ENCODE results near the gene PRKCA. TPM values are rescaled to one million over a fixed set of nuclear protein-coding genes. Genes with fewer than 3 reads are reported as not detected.
"Not testable (repeated sequence)": the region's sequence is repeated elsewhere in the genome, so short reads cannot be mapped to it uniquely, and the experiment has no call there.

The PRKCA gene
- total RNA-seq, 2 donors from 2014 or later: 43.0 to 53.0 TPM

DNA sequence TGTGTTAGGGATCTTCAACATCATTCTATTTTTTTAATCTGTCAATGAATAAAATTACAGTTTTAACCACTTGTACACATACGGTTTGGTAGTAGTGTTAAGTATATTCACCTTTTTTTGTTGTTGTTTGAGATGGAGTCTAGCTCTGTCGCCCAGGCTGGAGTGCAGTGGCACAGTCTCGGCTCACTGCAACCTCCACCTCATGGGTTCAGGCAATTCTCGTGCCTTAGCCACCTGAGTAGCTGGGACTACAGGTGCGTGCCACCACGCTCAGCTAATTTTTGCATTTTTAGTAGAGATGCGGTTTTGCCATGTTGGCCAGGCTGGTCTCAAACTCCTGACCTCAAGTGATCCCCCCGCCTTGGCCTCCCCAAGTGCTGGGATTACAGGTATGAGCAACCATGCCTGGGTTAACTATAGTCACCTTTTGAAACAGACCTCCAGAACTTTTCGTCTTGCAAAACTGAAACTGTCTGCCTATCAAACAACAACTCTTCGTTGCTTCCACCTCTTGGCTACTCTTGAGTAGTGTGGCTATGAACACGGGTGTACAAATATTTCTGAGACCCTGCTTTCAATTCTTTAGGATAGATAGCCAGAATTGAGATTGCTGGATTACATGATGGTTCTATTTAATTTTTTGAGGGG is 97.8 kb downstream of the PRKCA start:
- ATAC-seq; DNase-seq; intact Hi-C loops (cut with DNase I, micrococcal nuclease): not testable (repeated sequence)

DNA sequence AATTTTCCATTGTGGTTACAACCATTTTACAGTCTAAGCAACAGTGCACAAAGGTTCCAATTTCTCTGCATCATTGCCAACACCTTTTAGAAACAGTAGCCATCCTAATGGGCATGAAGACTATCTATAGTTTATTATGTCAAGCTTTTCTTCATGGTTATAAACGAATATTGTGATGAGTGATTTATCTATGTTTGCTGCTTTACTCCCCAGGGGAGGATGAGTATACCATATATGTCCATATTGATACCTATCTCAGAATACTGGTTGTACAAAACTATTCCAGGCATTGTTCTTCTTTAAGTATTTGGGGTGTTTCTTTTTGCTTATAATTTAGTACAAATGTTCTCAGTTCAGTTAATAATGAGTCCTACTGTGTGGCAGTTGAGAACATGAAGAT is 98.3 kb downstream of the PRKCA start:
- DNase-seq (no peak), ATAC-seq (no peak)
- intact Hi-C loops (cut with DNase I, micrococcal nuclease): no loop called here

DNA sequence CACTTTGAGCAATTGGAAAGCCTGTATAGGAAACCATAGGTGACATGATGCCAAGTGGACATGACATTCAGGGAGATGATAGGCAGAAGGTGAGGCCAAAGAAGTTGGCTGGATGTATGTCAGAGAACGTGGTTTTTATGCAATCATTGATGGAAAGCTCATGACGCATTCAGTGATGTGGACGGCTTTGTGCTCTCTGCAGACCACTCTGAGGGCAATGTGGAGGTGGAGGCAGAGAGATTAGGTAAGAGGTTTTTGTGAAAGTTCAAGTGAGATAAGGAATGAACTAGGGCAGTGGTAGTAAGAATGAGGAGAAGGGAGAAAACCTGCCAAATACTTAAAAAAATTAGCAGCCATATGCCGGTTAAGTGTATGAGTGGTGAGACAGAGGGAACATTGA is 99.0 kb downstream of the PRKCA start:
- no peak for ATAC-seq
- intact Hi-C loops (cut with DNase I, micrococcal nuclease): no loop called here
- DNase-seq: no peak

DNA sequence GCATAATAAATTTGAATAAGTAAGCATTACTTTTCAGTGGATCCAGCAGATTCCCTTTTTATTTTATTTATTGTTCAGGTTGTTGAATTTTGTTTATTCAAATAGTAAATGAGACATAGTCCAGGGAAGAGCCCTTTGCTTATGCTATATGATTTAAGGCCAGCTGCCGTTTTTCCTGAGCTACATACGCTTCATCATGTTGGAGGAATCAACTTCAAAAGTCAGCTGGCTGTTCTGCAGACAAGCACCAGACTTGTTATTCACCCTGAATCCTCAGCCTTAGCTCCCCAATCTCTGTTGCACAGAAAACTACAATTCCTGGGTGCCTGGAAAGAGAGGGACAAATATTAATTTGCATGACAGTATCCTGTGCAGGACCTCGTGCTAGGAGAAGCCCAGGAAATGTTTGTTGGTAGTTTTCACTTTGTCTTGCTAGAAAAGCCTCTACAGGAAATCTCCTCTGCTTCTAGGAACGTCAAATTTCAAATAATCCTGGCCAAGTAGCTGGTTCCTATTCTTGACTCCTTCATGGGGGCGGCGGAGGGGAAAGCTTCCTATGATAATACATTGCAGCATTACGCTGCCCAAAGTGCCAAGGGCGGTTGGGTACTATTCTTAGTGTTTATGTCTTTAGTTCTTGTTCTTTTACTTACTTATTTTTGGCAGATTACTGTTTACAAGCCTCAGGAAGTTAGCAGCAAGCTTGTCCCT is 101.6 kb downstream of the PRKCA start:
- intact Hi-C loops (cut with DNase I, micrococcal nuclease): no loop called here
- ATAC-seq: peak; percentile 18
- no peak for DNase-seq

- intact Hi-C loops (cut with DNase I, micrococcal nuclease): no loop called here
- no peak for DNase-seq
- no peak for ATAC-seq
These were observed 103.6 kb downstream of the PRKCA start for GRCh38 chr17:66405836-66406677.

DNA sequence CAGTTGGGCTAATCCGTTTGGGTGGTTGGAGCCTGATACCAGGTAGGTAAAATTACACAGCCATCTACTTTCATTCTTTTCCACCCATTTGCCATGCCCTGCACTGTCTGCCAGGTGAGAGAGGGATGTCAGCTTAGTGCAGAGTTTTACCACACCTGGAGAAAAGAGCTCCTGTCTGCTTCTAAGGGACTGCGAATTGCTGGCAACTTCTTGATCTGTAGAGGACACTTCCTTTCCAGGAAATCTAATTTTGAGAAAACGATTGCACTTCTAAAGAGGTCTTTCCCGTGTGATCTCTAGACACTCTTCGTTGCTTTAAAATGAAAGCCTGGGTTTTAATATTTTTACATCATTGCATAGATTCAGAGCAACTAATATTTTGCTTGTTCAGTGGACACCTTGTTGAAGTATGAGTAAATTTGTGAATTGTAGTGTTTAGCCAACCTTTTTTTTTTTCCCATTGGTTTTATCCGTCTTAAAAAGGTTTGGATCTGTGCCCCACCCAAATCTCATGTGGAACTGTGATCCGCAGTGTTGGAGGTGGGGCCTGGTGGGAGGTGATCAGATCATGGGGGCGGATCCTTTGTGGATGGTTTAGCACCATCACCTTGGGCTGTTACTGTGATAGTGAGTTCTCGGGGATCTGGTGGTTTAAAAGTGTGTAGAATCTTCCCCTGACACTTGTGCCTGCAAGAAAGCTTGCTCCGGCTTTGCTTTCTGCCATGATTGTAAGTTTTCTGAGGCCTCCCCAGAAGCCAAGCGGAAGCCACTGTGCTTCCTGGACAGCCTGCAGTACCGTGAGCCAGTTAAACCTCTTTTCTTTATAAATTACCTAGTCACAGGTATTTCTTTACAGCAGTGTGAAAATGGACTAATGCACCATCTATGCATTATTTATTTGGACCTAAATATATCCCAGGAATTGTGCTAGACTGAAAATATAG is 104.6 kb downstream of the PRKCA start:
- no peak for DNase-seq
- intact Hi-C loops (cut with DNase I, micrococcal nuclease): no loop called here
- no peak for ATAC-seq

DNA sequence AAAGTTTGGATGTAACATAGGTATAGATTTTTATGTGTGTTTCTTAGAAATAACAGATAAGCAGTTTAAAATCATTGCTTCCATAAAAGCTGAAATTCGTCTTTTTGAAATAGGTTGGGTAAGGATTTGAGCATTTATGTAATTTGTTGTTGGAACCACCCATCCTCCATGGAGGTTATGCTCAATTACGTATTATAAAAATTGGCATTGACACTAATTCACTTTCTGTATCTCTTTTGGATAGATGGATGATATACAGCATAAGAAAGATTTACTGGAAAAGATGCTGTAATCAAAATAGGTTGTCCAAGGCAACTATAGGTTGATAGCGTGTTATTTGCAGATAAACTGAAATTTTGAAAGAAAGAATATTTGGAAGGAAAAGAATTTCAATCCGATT is 105.5 kb downstream of the PRKCA start:
- DNase-seq (no peak), ATAC-seq (no peak)
- intact Hi-C loops (cut with DNase I, micrococcal nuclease): no loop called here

DNA sequence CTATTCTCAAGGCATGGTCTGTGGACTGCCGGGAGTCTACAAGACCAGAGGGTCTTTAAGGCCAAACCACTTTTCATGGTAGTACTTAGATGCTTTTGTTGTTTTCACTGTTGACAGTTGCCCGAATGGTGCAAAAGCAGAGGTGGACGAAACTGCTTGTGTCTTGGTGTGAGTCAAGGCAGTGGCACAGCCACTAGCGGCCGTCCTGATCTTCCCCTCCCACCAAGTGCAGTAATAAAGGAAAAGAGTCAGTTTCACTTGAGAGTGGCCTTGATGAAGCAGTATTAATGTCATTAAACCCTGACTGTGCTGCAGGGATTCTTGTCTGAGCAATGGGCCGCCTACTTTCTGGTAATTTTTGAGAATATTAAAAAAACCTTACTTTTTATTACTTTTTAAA is 109.1 kb downstream of the PRKCA start:
- intact Hi-C loops (cut with DNase I, micrococcal nuclease): loop anchor here in 1 of 2 donors (10.0 kb wide), 1 partner anchor 97 kb away; no protein-coding TSS in a partner anchor
- no peak for DNase-seq
- no peak for ATAC-seq

DNA sequence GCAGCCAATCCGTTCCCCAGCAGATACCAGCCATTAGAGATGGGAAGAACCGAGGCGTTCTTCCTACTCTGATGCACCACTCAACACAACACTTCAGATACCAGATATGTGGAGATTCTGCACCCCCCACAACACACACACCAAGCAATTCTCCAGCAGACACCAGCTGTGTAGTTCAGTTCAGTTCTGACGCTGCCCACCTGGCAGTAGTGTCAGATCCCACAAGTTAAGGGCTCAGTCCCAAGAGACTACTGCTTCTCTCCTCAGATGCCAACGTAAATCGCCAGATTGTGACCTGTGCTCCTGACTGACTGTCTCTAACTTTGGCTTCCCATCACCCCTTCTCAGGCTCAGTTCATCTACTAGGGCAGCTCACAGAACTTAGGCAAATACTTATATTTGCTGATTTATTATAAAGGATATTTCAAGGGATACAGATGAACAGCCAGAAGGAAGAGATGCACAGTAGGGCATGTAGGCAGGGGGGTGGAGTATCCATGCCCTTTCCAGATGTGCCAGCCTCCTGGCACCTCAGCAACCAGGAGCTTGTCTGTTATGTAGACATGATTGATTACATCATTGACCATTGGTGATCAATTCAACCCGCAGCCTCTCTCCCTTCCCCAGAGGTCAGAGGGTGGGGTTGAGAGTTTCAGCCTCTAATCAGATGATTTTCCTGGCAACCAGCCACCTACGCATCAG is 110.6 kb downstream of the PRKCA start:
- ATAC-seq: no peak
- DNase-seq: no peak
- intact Hi-C loops (cut with DNase I, micrococcal nuclease): loop anchor here in 1 of 2 donors (10.0 kb wide), 1 partner anchor 98 kb away; no protein-coding TSS in a partner anchor

DNA sequence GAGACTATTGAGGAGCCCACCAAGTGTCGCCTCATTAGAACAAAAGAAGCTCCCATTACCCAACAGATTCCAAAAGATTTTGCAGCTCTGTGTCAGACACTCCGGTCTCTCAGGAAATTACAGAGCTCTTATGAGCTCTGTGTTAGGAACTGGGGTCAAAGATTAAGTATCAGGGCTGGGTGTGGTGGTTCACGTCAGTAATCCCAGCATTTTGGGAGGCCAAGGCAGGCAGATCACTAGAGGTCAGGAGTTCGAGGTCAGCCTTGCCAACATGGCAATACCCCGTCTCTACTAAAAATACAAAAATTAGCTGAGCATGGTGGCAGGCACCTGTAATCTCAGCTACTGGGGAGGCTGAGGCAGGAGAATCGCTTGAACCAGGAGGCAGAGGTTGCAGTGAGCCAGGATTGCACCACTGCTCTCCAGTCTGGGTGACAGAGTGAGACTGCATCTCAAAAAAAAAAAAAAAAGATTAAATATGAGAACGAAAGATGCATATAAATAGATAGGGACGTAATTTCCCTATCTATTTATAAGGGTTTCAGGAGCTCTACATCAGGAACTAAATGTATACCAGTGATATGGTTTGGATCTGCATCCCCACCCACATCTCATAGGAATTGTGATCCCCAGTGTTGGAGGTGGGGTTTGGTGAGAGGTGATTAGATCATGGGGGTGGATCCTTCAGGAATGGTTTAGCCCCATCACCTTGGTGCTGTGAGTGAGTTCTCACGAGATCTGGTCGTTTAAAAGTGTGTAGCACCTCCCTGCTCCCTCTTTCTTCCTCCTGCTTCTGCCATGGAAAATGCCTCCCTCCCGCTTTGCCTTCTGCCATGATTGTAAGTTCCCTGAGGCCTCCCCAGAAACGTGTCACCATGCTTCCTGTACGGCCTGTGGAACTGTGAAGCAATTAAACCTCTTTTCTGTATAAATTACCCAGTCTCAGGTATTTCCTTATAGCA is 111.4 kb downstream of the PRKCA start:
- ATAC-seq: peak; percentile 36
- intact Hi-C loops (cut with DNase I, micrococcal nuclease): loop anchor here in 1 of 2 donors (10.0 kb wide), 1 partner anchor 99 kb away; no protein-coding TSS in a partner anchor
- no peak for DNase-seq

GRCh38 chr17:66414561-66415175 is 112.3 kb downstream of the PRKCA start:
- intact Hi-C loops (cut with DNase I, micrococcal nuclease): loop anchor here in 1 of 2 donors (10.0 kb wide), 1 partner anchor 100 kb away; no protein-coding TSS in a partner anchor
- ATAC-seq: peak; percentile 35
- DNase-seq: no peak

- intact Hi-C loops (cut with DNase I, micrococcal nuclease): loop anchor here in 1 of 2 donors (10.0 kb wide), 1 partner anchor 101 kb away; no protein-coding TSS in a partner anchor
- DNase-seq: no peak
- peak; percentile 88 for ATAC-seq
These were observed 113.2 kb downstream of the PRKCA start for GRCh38 chr17:66415366-66416206.

- intact Hi-C loops (cut with DNase I, micrococcal nuclease): loop anchor here in 1 of 2 donors (10.0 kb wide), 1 partner anchor 102 kb away; no protein-coding TSS in a partner anchor
- ATAC-seq (no peak), DNase-seq (no peak)
These were observed 114.0 kb downstream of the PRKCA start for GRCh38 chr17:66416207-66416940.

- ATAC-seq (no peak), DNase-seq (no peak)
- intact Hi-C loops (cut with DNase I, micrococcal nuclease): loop anchor here in 1 of 2 donors (10.0 kb wide), 1 partner anchor 103 kb away; no protein-coding TSS in a partner anchor
These were observed 114.9 kb downstream of the PRKCA start for GRCh38 chr17:66417300-66417719.

Data from left colon (tissue), 2 donors.